H1 (cell line): ENCODE results near the gene OPCML. TPM values are rescaled to one million over a fixed set of nuclear protein-coding genes. Genes with fewer than 3 reads are reported as not detected.
A peak's percentile ranks its signal among the peaks of the same experiment; 100 is the strongest.

Source experiments
- CTCF ChIA-PET: fragments of 300-600 bp; sonication (Branson Sonifier 250); formaldehyde crosslinking; loops from one replicate; lab custom pipeline; 2021; ENCODE audit not compliant: partially characterized antibody; lab: Charles Lee
- POLR2A ChIA-PET: fragments of 300-600 bp; sonication (Branson Sonifier 250); formaldehyde crosslinking; loops from one replicate; lab custom pipeline; 2021; ENCODE audit warnings: inconsistent platforms; ENCODE audit not compliant: partially characterized antibody; lab: Charles Lee
- DNase-seq, 2 experiments: peaks; one replicate each; pipeline versions ENCODE4 v3.0.0 to v3.0.0-alpha.2; 2010 to 2022; ENCODE audit warnings: low spot score in 2 of 2, low read depth in 1 of 2, mixed read lengths in 1 of 2
- FAIRE-seq: peaks from 2 replicates; lab custom pipeline; 2011; peaks lifted over from hg19 to GRCh38; lab: Jason Lieb, UNC
- H2AFZ ChIP-seq: 2 replicates; pipeline ENCODE4 v1.8.1; 2012; ENCODE audit warnings: low read length, inconsistent platforms
- H2AK5ac ChIP-seq: 2 replicates; pipeline ENCODE4 v1.6.1; 2013; ENCODE audit warnings: low read depth, low read length
- H2BK120ac ChIP-seq: replicated peaks from 2 replicates; pipeline ENCODE3; 2013; ENCODE audit warnings: low read depth, low read length, inconsistent platforms
- H2BK12ac ChIP-seq: 2 replicates; pipeline ENCODE4 v1.6.1; 2013; ENCODE audit warnings: low read depth, low read length
- H2BK15ac ChIP-seq: 2 replicates; pipeline ENCODE4 v1.6.1; 2013; ENCODE audit warnings: low read length
- H2BK20ac ChIP-seq: 2 replicates; pipeline ENCODE4 v1.6.1; 2013; ENCODE audit warnings: low read length
- H2BK5ac ChIP-seq: 2 replicates; pipeline ENCODE4 v1.6.1; 2013; ENCODE audit warnings: low read depth, low read length
- H3K14ac ChIP-seq: 2 replicates; pipeline ENCODE4 v1.6.1; 2013; ENCODE audit warnings: inconsistent platforms; ENCODE audit not compliant: insufficient read length
- H3K18ac ChIP-seq: 2 replicates; pipeline ENCODE4 v1.6.1; 2013; ENCODE audit warnings: low read length; ENCODE audit errors: extremely low read depth
- H3K23ac ChIP-seq: 2 replicates; pipeline ENCODE4 v1.6.1; 2013; ENCODE audit warnings: inconsistent platforms; ENCODE audit not compliant: insufficient read length
- H3K23me2 ChIP-seq: 2 replicates; pipeline ENCODE4 v1.6.1; 2013; ENCODE audit warnings: low read depth, low read length
- H3K27ac ChIP-seq: 2 replicates; pipeline ENCODE4 v1.6.1; 2011; ENCODE audit warnings: low read depth, low read length, inconsistent platforms
- H3K27me3 ChIP-seq, 4 experiments: replicated peaks in 1 of 4; 1 replicate in 1 of 4; 2 replicates in 3 of 4; pipeline versions ENCODE4 v1.6.1 to v1.8.1; 2011 to 2013; ENCODE audit warnings: low read length in 3 of 4, mild to moderate bottlenecking in 3 of 4, inconsistent platforms in 2 of 4, mixed read lengths in 2 of 4, moderate library complexity in 1 of 4; ENCODE audit not compliant: control insufficient read depth in 3 of 4, insufficient read depth in 3 of 4; ENCODE audit errors: extremely low read depth in 1 of 4
- H3K36me3 ChIP-seq, 4 experiments: 2 replicates each; pipeline versions ENCODE4 v1.6.1 to v1.8.1; 2011 to 2013; ENCODE audit warnings: mild to moderate bottlenecking in 4 of 4, low read length in 3 of 4, moderate library complexity in 2 of 4, control low read depth in 1 of 4, inconsistent platforms in 1 of 4; ENCODE audit not compliant: insufficient read depth in 4 of 4, control insufficient read depth in 2 of 4
- H3K4ac ChIP-seq: replicated peaks from 2 replicates; pipeline ENCODE3; 2013; ENCODE audit warnings: low read length, low read depth, mixed read lengths, inconsistent platforms; ENCODE audit not compliant: insufficient read length
- H3K4me1 ChIP-seq, 4 experiments: replicated peaks in 1 of 4; 1 replicate in 1 of 4; 2 replicates in 3 of 4; pipeline versions ENCODE4 v1.6.1 to v1.8.1; 2011 to 2013; ENCODE audit warnings: low read length in 3 of 4, inconsistent platforms in 2 of 4, mixed read lengths in 1 of 4; ENCODE audit not compliant: insufficient read depth in 4 of 4, control insufficient read depth in 3 of 4
- H3K4me2 ChIP-seq, 2 experiments: 2 replicates each; pipeline versions ENCODE4 v1.6.1 to v1.8.1; 2011 to 2013; ENCODE audit warnings: low read depth in 2 of 2, low read length in 2 of 2, control low read depth in 1 of 2, inconsistent platforms in 1 of 2, mild to moderate bottlenecking in 1 of 2; ENCODE audit not compliant: insufficient read depth in 1 of 2
- H3K4me3 ChIP-seq, 4 experiments: fragments of 200-600, 300-600 bp in 1 of 4; sonication (generic), shearing (Covaris generic), sonication (Bioruptor Twin) in 1 of 4; 2 replicates each; pipeline versions ENCODE4 v1.5.1 to v1.8.1; 2011 to 2016; ENCODE audit warnings: low read length in 4 of 4, low read depth in 3 of 4, control low read depth in 2 of 4, inconsistent platforms in 2 of 4, mild to moderate bottlenecking in 2 of 4, mixed read lengths in 1 of 4, moderate library complexity in 1 of 4; ENCODE audit not compliant: insufficient read depth in 2 of 4; ENCODE audit errors: extremely low read depth in 1 of 4
- H3K56ac ChIP-seq: replicated peaks from 2 replicates; pipeline ENCODE3; 2013; ENCODE audit warnings: low read depth, mild to moderate bottlenecking, mixed read lengths, low read length, inconsistent platforms; ENCODE audit not compliant: insufficient read length
- H3K79me1 ChIP-seq: 2 replicates; pipeline ENCODE4 v1.6.1; 2013; ENCODE audit warnings: low read depth, low read length, control low read depth
- H3K79me2 ChIP-seq, 2 experiments: 2 replicates each; pipeline versions ENCODE4 v1.6.1 to v1.8.1; 2012 to 2013; ENCODE audit warnings: low read length in 2 of 2, mild to moderate bottlenecking in 2 of 2, inconsistent platforms in 1 of 2; ENCODE audit not compliant: insufficient read depth in 2 of 2, control insufficient read depth in 1 of 2
- H3K9ac ChIP-seq, 4 experiments: replicated peaks in 1 of 4; 1 replicate in 1 of 4; 2 replicates in 3 of 4; pipeline versions ENCODE4 v1.6.1 to v1.8.1; 2011 to 2013; ENCODE audit warnings: low read depth in 3 of 4, low read length in 3 of 4, control low read depth in 2 of 4, mild to moderate bottlenecking in 2 of 4, moderate library complexity in 2 of 4, inconsistent platforms in 1 of 4; ENCODE audit errors: extremely low read depth in 1 of 4
- H3K9me3 ChIP-seq, 2 experiments: 2 replicates each; pipeline versions ENCODE4 v1.6.1 to v1.8.1; 2012 to 2013; ENCODE audit warnings: mild to moderate bottlenecking in 2 of 2, moderate library complexity in 2 of 2, control low read depth in 1 of 2, inconsistent platforms in 1 of 2, low read depth in 1 of 2, low read length in 1 of 2, mixed read lengths in 1 of 2; ENCODE audit not compliant: insufficient read depth in 2 of 2
- H4K20me1 ChIP-seq, 2 experiments: replicated peaks in 1 of 2; 2 replicates each; pipeline versions ENCODE3 to v1.8.1; 2011 to 2013; ENCODE audit warnings: inconsistent platforms in 2 of 2, low read length in 2 of 2, mild to moderate bottlenecking in 1 of 2; ENCODE audit not compliant: insufficient read depth in 2 of 2, control insufficient read depth in 1 of 2
- H4K5ac ChIP-seq: 2 replicates; pipeline ENCODE4 v1.6.1; 2013; ENCODE audit warnings: low read length, low read depth, mixed read lengths, inconsistent platforms; ENCODE audit not compliant: insufficient read length
- H4K8ac ChIP-seq: 2 replicates; pipeline ENCODE4 v1.8.0; 2013; ENCODE audit warnings: mild to moderate bottlenecking, moderate library complexity, low read length, inconsistent platforms; ENCODE audit not compliant: insufficient read depth; ENCODE audit errors: extremely low read depth
- H4K91ac ChIP-seq: replicated peaks from 2 replicates; pipeline ENCODE3; 2013; ENCODE audit warnings: low read length, mixed read lengths, inconsistent platforms; ENCODE audit not compliant: insufficient read length
- CBX5 ChIP-seq: fragments of 300-800, 300-1000 bp; sonication (generic); IDR thresholded peaks from 2 replicates; pipeline ENCODE4 v1.7.1; 2016; ENCODE audit warnings: antibody characterized with exemption, low read length, low read depth
- E2F6 ChIP-seq: IDR thresholded peaks from 2 replicates; pipeline ENCODE4 v1.6.1; 2012; ENCODE audit warnings: inconsistent platforms
- EZH2 ChIP-seq: fragments of 200-600 bp; sonication (generic); IDR thresholded peaks from 2 replicates; pipeline ENCODE4 v1.7.1; 2012; ENCODE audit warnings: low read depth, mild to moderate bottlenecking, moderate library complexity, low read length, inconsistent platforms; ENCODE audit not compliant: severe bottlenecking
- GABPA ChIP-seq: IDR thresholded peaks from 2 replicates; pipeline ENCODE4 v1.6.1; 2011; ENCODE audit warnings: mild to moderate bottlenecking, low read length, moderate library complexity, borderline replicate concordance; ENCODE audit not compliant: insufficient read depth
- MAFK ChIP-seq: IDR thresholded peaks from 2 replicates; pipeline ENCODE4 v1.6.1; 2012; ENCODE audit warnings: low read depth, mild to moderate bottlenecking, improper control_type of control experiment, low read length
- SAP30 ChIP-seq: fragments of 300-600 bp; sonication (generic); IDR thresholded peaks from 2 replicates; pipeline ENCODE4 v1.7.1; 2012; ENCODE audit warnings: low read length, moderate library complexity, mild to moderate bottlenecking, inconsistent platforms; ENCODE audit not compliant: insufficient read depth, insufficient replicate concordance
- SIN3A ChIP-seq, 2 experiments: IDR thresholded peaks in 1 of 2; conservative IDR thresholded peaks in 1 of 2; 2 replicates each; pipeline ENCODE4 v1.6.1; 2011 to 2012; ENCODE audit warnings: low read length in 2 of 2, improper control_type of control experiment in 1 of 2, low read depth in 1 of 2, mild to moderate bottlenecking in 1 of 2
- SUZ12 ChIP-seq: fragments of 200-600 bp; sonication (generic); IDR thresholded peaks from 2 replicates; pipeline ENCODE4 v1.6.1; 2012; ENCODE audit warnings: mild to moderate bottlenecking, inconsistent platforms, low read length, moderate library complexity, mixed read lengths
- TAF1 ChIP-seq: IDR thresholded peaks from 2 replicates; pipeline ENCODE4 v1.6.1; 2011; ENCODE audit warnings: mild to moderate bottlenecking, low read depth, low read length
- TBP ChIP-seq: IDR thresholded peaks from 2 replicates; pipeline ENCODE4 v1.6.1; 2011; ENCODE audit warnings: low read depth, low read length, improper control_type of control experiment
- TEAD4 ChIP-seq: IDR thresholded peaks from 2 replicates; pipeline ENCODE4 v1.6.1; 2012; ENCODE audit warnings: low read depth, low read length, inconsistent platforms, mixed read lengths
- WGBS, 2 experiments: shearing (Covaris generic) in 1 of 2; methylation state at CpG; one replicate each; pipeline versions ENCODE4 v1.1.6 to v1.1.7; 2013 to 2015; ENCODE audit warnings: low lambda C conversion rate in 2 of 2, mixed read lengths in 2 of 2, inconsistent platforms in 1 of 2, low coverage in 1 of 2, missing lambda C conversion rate in 1 of 2; ENCODE audit not compliant: insufficient replicate concordance in 2 of 2, insufficient coverage in 1 of 2, insufficient read length in 1 of 2; ENCODE audit errors: extremely low coverage in 1 of 2, missing lambda C conversion rate in 1 of 2; 5-methylcytosine and 5-hydroxymethylcytosine counted together
- polyA plus RNA-seq, 7 experiments: library from polyadenylated mRNA; depleted of rRNA in 3 of 7; stranded (reverse) in 5 of 7; unstranded in 2 of 7; fragments of >200 nt in 5 of 7; fragments of 200-250 nt in 2 of 7; gene quantifications; 1 replicate in 5 of 7; 2 replicates in 1 of 7; 4 replicates in 1 of 7; pipeline versions ENCODE4 v1.2.1 to v1.2.3, GENCODE V29; 2011 to 2013; ENCODE audit warnings: missing spikeins in 2 of 7, mixed read lengths in 2 of 7
- total RNA-seq: library from RNA; stranded (reverse); fragmentation: NEBNext Ultra II Directional; extraction: Animal tissue kit (Norgen Biotek cat#: 25700); gene quantifications from 2 replicates; pipeline ENCODE4 v1.2.1, GENCODE V29; 2021

Gene OPCML
- total and polyA plus RNA-seq, 2 of the 8 experiments (the other 6 are each of a cell fraction or from before 2014, with no cell fraction given): 2.3 to 3.1 TPM

GRCh38 chr11:132639986-132640385 is 892.3 kb downstream of the OPCML start:
- Histone ChIP-seq H3K36me3 (no peaks in the 10 kb centered on the region), H3K27me3 (no peaks in the 10 kb centered on the region), H2AK5ac (no peak overlapping the region), H3K56ac (no peak overlapping the region), H3K23ac (no peak overlapping the region), H3K4me2 (no peak overlapping the region), H3K4me1 (peaks cover 2 to 9% (median 5%) of the 10 kb centered on the region in 4 experiments; a peak in 6 of 7 replicates), H3K18ac (no peak overlapping the region), H3K27ac (no peak overlapping the region), H2BK12ac (no peak overlapping the region), H3K79me2 (no peaks in the 10 kb centered on the region), H2BK5ac (no peak overlapping the region), H2BK120ac (no peak overlapping the region), H2AFZ (no peak overlapping the region), H4K20me1 (no peaks in the 10 kb centered on the region), H3K79me1 (no peaks in the 10 kb centered on the region), H4K5ac (no peak overlapping the region), H3K14ac (no peak overlapping the region), H2BK20ac (0 out of 2 replicates have a peak overlapping the region, but pooled peaks have one; percentile 26), H2BK15ac (no peak overlapping the region), H3K4ac (no peak overlapping the region), H4K91ac (no peak overlapping the region), H4K8ac (no peak overlapping the region), H3K4me3 (no peak overlapping the region), H3K23me2 (no peaks in the 10 kb centered on the region), H3K9ac (no peak overlapping the region), H3K9me3 (no peaks in the 10 kb centered on the region)
- ChIA-PET CTCF (interaction anchor here (0.9 kb wide), 1 partner anchor 45 kb away, joined by 3 read pairs; no protein-coding TSS in a partner anchor), POLR2A (no interaction called here)
- FAIRE-seq (no peak), DNase-seq (no peak)
- WGBS, 2 experiments: 80% methylated on average over 5 of the region's 6 CpGs; no CpG with 5 or more reads in 1 of the 2 experiments
- TF ChIP-seq MAFK (no peak), SUZ12 (no peak), GABPA (no peak), SIN3A (conservative IDR thresholded peaks at IDR 0.05 in 1 of 2, IDR thresholded peaks at IDR 0.05 in 1 of 2; ENCODE audit: low read depth in 1 of 2, low read length in 2 of 2) (no peak), TEAD4 (no peak), SAP30 (no peak), CBX5 (no peak), TAF1 (no peak), EZH2 (no peak), TBP (no peak), E2F6 (no peak)
